ENCODE results near the gene RPEL1.

The RPEL1 gene

GRCh38 chr10:103280031-103280430 is 34.3 kb downstream of the RPEL1 start:
- peaks cover 23% of the 10 kb centered on the region for H3K4me1 ChIP-seq (ENCODE audit: control insufficient read depth, insufficient read depth, low read length)
- no peak overlapping the region for H3K27ac ChIP-seq (ENCODE audit: low read depth, low read length)
- no peak overlapping the region for H3K4me3 ChIP-seq (ENCODE audit: low read depth, low read length)
- H3K9me3 ChIP-seq (ENCODE audit: control insufficient read depth, insufficient read depth, low read depth, low read length), result no peaks in the 10 kb centered on the region
- H3K36me3 ChIP-seq (ENCODE audit: control insufficient read depth, insufficient read depth, low read length), result no peaks in the 10 kb centered on the region
- H3K9ac ChIP-seq (ENCODE audit: low read length), result no peak overlapping the region
- peaks cover 63% of the 10 kb centered on the region for H3K27me3 ChIP-seq (ENCODE audit: control insufficient read depth, insufficient read depth, low read length)

GRCh38 chr10:103280506-103280905 is 34.8 kb downstream of the RPEL1 start:
- H3K4me1 ChIP-seq (ENCODE audit: control insufficient read depth, insufficient read depth, low read length), result peaks cover 23% of the 10 kb centered on the region
- H3K4me3 ChIP-seq (ENCODE audit: low read depth, low read length), result no peak overlapping the region
- H3K27me3 ChIP-seq (ENCODE audit: control insufficient read depth, insufficient read depth, low read length), result peaks cover 58% of the 10 kb centered on the region
- no peaks in the 10 kb centered on the region for H3K36me3 ChIP-seq (ENCODE audit: control insufficient read depth, insufficient read depth, low read length)
- H3K9ac ChIP-seq (ENCODE audit: low read length), result no peak overlapping the region
- H3K9me3 ChIP-seq (ENCODE audit: control insufficient read depth, insufficient read depth, low read depth, low read length), result no peaks in the 10 kb centered on the region
- no peak overlapping the region for H3K27ac ChIP-seq (ENCODE audit: low read depth, low read length)

- H3K27me3 ChIP-seq (ENCODE audit: control insufficient read depth, insufficient read depth, low read length), result peaks cover 46% of the 10 kb centered on the region
- H3K4me1 ChIP-seq (ENCODE audit: control insufficient read depth, insufficient read depth, low read length), result peaks cover 17% of the 10 kb centered on the region
- H3K4me3 ChIP-seq (ENCODE audit: low read depth, low read length), result peak overlapping the region; percentile 41
- H3K27ac ChIP-seq (ENCODE audit: low read depth, low read length), result peak overlapping the region; percentile 1; the same call in 1 of the 2 replicates
- no peaks in the 10 kb centered on the region for H3K9me3 ChIP-seq (ENCODE audit: control insufficient read depth, insufficient read depth, low read depth, low read length)
- H3K36me3 ChIP-seq (ENCODE audit: control insufficient read depth, insufficient read depth, low read length), result no peaks in the 10 kb centered on the region
- peak overlapping the region; percentile 9 for H3K9ac ChIP-seq (ENCODE audit: low read length)
Measured at GRCh38 chr10:103281753-103282152, 36.1 kb downstream of the RPEL1 start.

- Histone ChIP-seq H3K27me3 (ENCODE audit: control insufficient read depth, insufficient read depth, low read length) (peaks cover 34% of the 10 kb centered on the region), H3K9me3 (ENCODE audit: control insufficient read depth, insufficient read depth, low read depth, low read length) (no peaks in the 10 kb centered on the region), H3K4me3 (ENCODE audit: low read depth, low read length) (no peak overlapping the region), H3K27ac (ENCODE audit: low read depth, low read length) (no peak overlapping the region), H3K9ac (ENCODE audit: low read length) (no peak overlapping the region), H3K36me3 (ENCODE audit: control insufficient read depth, insufficient read depth, low read length) (no peaks in the 10 kb centered on the region), H3K4me1 (ENCODE audit: control insufficient read depth, insufficient read depth, low read length) (peaks cover 12% of the 10 kb centered on the region)
Measured at GRCh38 chr10:103282961-103283360, 37.3 kb downstream of the RPEL1 start.

GRCh38 chr10:103284170-103284569 is 38.5 kb downstream of the RPEL1 start:
- no peak overlapping the region for H3K4me3 ChIP-seq (ENCODE audit: low read depth, low read length)
- no peaks in the 10 kb centered on the region for H3K9me3 ChIP-seq (ENCODE audit: control insufficient read depth, insufficient read depth, low read depth, low read length)
- H3K27me3 ChIP-seq (ENCODE audit: control insufficient read depth, insufficient read depth, low read length), result peaks cover 22% of the 10 kb centered on the region
- no peak overlapping the region for H3K9ac ChIP-seq (ENCODE audit: low read length)
- H3K36me3 ChIP-seq (ENCODE audit: control insufficient read depth, insufficient read depth, low read length), result no peaks in the 10 kb centered on the region
- H3K4me1 ChIP-seq (ENCODE audit: control insufficient read depth, insufficient read depth, low read length), result peaks cover 12% of the 10 kb centered on the region
- H3K27ac ChIP-seq (ENCODE audit: low read depth, low read length), result no peak overlapping the region

- H3K4me1 ChIP-seq (ENCODE audit: control insufficient read depth, insufficient read depth, low read length), result no peaks in the 10 kb centered on the region
Measured at GRCh38 chr10:103287992-103288391, 42.3 kb downstream of the RPEL1 start.

GRCh38 chr10:103291588-103291987 is 45.9 kb downstream of the RPEL1 start:
- no peaks in the 10 kb centered on the region for H3K4me1 ChIP-seq (ENCODE audit: control insufficient read depth, insufficient read depth, low read length)
- H3K4me3 ChIP-seq (ENCODE audit: low read depth, low read length), result no peak overlapping the region
- no peak overlapping the region for H3K9ac ChIP-seq (ENCODE audit: low read length)
- no peak overlapping the region for H3K27ac ChIP-seq (ENCODE audit: low read depth, low read length)
- no peaks in the 10 kb centered on the region for H3K27me3 ChIP-seq (ENCODE audit: control insufficient read depth, insufficient read depth, low read length)
- H3K9me3 ChIP-seq (ENCODE audit: control insufficient read depth, insufficient read depth, low read depth, low read length), result no peaks in the 10 kb centered on the region
- no peaks in the 10 kb centered on the region for H3K36me3 ChIP-seq (ENCODE audit: control insufficient read depth, insufficient read depth, low read length)

More at GRCh38 chr10:103287992-103288391, 42.3 kb downstream of the RPEL1 start:
- Histone ChIP-seq H3K27me3 (ENCODE audit: control insufficient read depth, insufficient read depth, low read length) (no peaks in the 10 kb centered on the region), H3K9ac (ENCODE audit: low read length) (no peak overlapping the region), H3K4me3 (ENCODE audit: low read depth, low read length) (no peak overlapping the region), H3K27ac (ENCODE audit: low read depth, low read length) (no peak overlapping the region), H3K9me3 (ENCODE audit: control insufficient read depth, insufficient read depth, low read depth, low read length) (no peaks in the 10 kb centered on the region), H3K36me3 (ENCODE audit: control insufficient read depth, insufficient read depth, low read length) (no peaks in the 10 kb centered on the region)

DNA sequence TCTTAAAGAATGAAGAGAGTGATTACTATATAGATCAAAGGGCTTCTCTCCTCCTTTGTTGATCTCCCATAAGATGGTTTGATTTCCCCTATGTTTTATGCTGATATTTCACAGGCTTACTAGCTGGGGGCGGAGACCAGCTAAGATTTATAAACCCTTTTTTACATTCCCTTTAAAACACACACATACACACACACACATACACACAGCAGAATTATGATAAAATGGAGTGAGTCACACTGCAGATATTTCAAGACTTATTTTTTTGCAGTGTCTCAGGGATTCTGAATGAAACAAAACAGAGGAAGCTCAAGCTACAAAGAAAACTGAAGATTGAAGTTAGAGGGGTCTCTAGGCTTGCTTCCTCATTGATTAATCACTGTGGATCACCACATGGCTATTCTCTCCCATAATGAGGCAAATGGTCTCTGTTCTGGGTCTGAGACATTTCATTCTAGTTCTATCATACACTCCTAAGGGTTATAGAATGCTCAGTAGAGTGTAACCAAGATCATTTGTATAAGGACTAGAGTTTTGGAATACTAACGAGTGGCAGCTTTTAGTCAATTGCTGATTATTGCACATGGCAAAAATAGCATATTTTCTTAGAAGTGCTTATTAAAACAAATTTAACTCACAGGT is 49.8 kb downstream of the RPEL1 start:
- Histone ChIP-seq H3K4me3 (ENCODE audit: low read depth, low read length) (no peak overlapping the region), H3K9me3 (ENCODE audit: control insufficient read depth, insufficient read depth, low read depth, low read length) (no peaks in the 10 kb centered on the region), H3K36me3 (ENCODE audit: control insufficient read depth, insufficient read depth, low read length) (no peaks in the 10 kb centered on the region), H3K27ac (ENCODE audit: low read depth, low read length) (no peak overlapping the region), H3K9ac (ENCODE audit: low read length) (no peak overlapping the region), H3K4me1 (ENCODE audit: control insufficient read depth, insufficient read depth, low read length) (no peaks in the 10 kb centered on the region), H3K27me3 (ENCODE audit: control insufficient read depth, insufficient read depth, low read length) (no peaks in the 10 kb centered on the region)

All from HUES6 (cell line).